NCI-H460 (cell line): ENCODE data around the gene TMPRSS11D. TPM values are rescaled to one million over a fixed set of nuclear protein-coding genes. Genes with fewer than 3 reads are reported as not detected.

Experiments
- DNase-seq: peaks from one replicate; pipeline ENCODE4 v3.0.0-alpha.2; 2016; ENCODE audit warnings: low read depth; ENCODE audit errors: extremely low read depth
- polyA plus RNA-seq: library from polyadenylated mRNA; depleted of rRNA; stranded (reverse); fragments of >200 nt; gene quantifications from 2 replicates; pipeline ENCODE4 v1.2.3, GENCODE V29; 2014; cell fraction: nucleus; rRNA removed
- total RNA-seq: library from RNA; depleted of rRNA; stranded (reverse); fragments of >200 nt; shearing (Covaris generic); gene quantifications from 2 replicates; pipeline ENCODE4 v1.2.3, GENCODE V29; 2014; rRNA removed

TMPRSS11D gene
- not detected in 2 replicates for total RNA-seq
- not detected in 2 replicates for polyA plus RNA-seq

GRCh38 chr4:67883902-67884301, at the start of gene TMPRSS11D:
TSS of gene TMPRSS11D (minus strand) at chr4:67884002. CDS start at chr4:67883933, 69 bp downstream.
- DNase-seq: no peak

GRCh38 chr4:67933038-67933437, 49.2 kb upstream of the TMPRSS11D start:
- DNase-seq: no peak

- no peak for DNase-seq
Observed at GRCh38 chr4:67931256-67931655, 47.5 kb upstream of the TMPRSS11D start.

- no peak for DNase-seq
Observed at GRCh38 chr4:67929426-67929825, 45.6 kb upstream of the TMPRSS11D start.

GRCh38 chr4:67928546-67928945, 44.7 kb upstream of the TMPRSS11D start:
- DNase-seq: no peak

GRCh38 chr4:67927251-67927650, 43.4 kb upstream of the TMPRSS11D start:
- no peak for DNase-seq

- DNase-seq: no peak
Observed at GRCh38 chr4:67926485-67926884, 42.7 kb upstream of the TMPRSS11D start.

- no peak for DNase-seq
Observed at GRCh38 chr4:67922697-67923096, 38.9 kb upstream of the TMPRSS11D start.

- no peak for DNase-seq
Observed at GRCh38 chr4:67918428-67918827, 34.6 kb upstream of the TMPRSS11D start.

- no peak for DNase-seq
Observed at GRCh38 chr4:67915400-67915966, 31.7 kb upstream of the TMPRSS11D start.

- DNase-seq: no peak
Observed at GRCh38 chr4:67912080-67912479, 28.3 kb upstream of the TMPRSS11D start.

GRCh38 chr4:67911638-67912037, 27.8 kb upstream of the TMPRSS11D start:
- DNase-seq: no peak

GRCh38 chr4:67911141-67911540, 27.3 kb upstream of the TMPRSS11D start:
- no peak for DNase-seq

GRCh38 chr4:67910585-67910905, 26.7 kb upstream of the TMPRSS11D start:
- no peak for DNase-seq

- peak; percentile 5 for DNase-seq
Observed at GRCh38 chr4:67909905-67910584, 26.2 kb upstream of the TMPRSS11D start.

GRCh38 chr4:67907650-67908049, 23.8 kb upstream of the TMPRSS11D start:
- no peak for DNase-seq

- no peak for DNase-seq
Observed at GRCh38 chr4:67899096-67899495, 15.3 kb upstream of the TMPRSS11D start.

- no peak for DNase-seq
Observed at GRCh38 chr4:67897686-67898085, 13.9 kb upstream of the TMPRSS11D start.

- DNase-seq: no peak
Observed at GRCh38 chr4:67896421-67897065, 12.7 kb upstream of the TMPRSS11D start.

GRCh38 chr4:67894659-67895058, 10.9 kb upstream of the TMPRSS11D start:
- no peak for DNase-seq

- DNase-seq: no peak
Observed at GRCh38 chr4:67892905-67893304, 9.1 kb upstream of the TMPRSS11D start.

GRCh38 chr4:67892253-67892652, 8.5 kb upstream of the TMPRSS11D start:
- DNase-seq: no peak
